ENCODE data around the gene CLDND2. TPM values are rescaled to one million over a fixed set of nuclear protein-coding genes. Genes with fewer than 3 reads are reported as not detected.

Gene CLDND2
- total and polyA plus RNA-seq, 2 of the 8 experiments (the other 6 are each of a cell fraction or from before 2014, with no cell fraction given) = 0.21 to 0.56 TPM

GRCh38 chr19:51347209-51347928 is 21.4 kb downstream of the CLDND2 start:
- no peak overlapping the region for H3K14ac ChIP-seq (ENCODE audit: insufficient read length)
- H2BK5ac ChIP-seq (ENCODE audit: low read depth, low read length) = no peak overlapping the region
- no peak overlapping the region for H3K18ac ChIP-seq (ENCODE audit: extremely low read depth, low read length)
- H2BK20ac ChIP-seq (ENCODE audit: low read length) = no peak overlapping the region
- peaks cover 0 to 7% (median 5%) of the 10 kb centered on the region in 4 experiments; a peak in 6 of 7 replicates for H3K4me1 ChIP-seq (replicated peaks in 1 of 4; ENCODE audit: control insufficient read depth in 3 of 4, insufficient read depth in 4 of 4, low read length in 3 of 4)
- H2AK5ac ChIP-seq (ENCODE audit: low read depth, low read length) = no peak overlapping the region
- H2BK12ac ChIP-seq (ENCODE audit: low read depth, low read length) = no peak overlapping the region
- H3K4me2 ChIP-seq (ENCODE audit: insufficient read depth in 1 of 2, low read depth in 2 of 2, low read length in 2 of 2) = no peak overlapping the region; a peak in 1 of 4 replicates
- H4K91ac ChIP-seq (replicated peaks; ENCODE audit: insufficient read length, low read length) = no peak overlapping the region
- DNase-seq (ENCODE audit: low read depth in 1 of 2, low spot score in 2 of 2) (no peak), FAIRE-seq (no peak)
- POLR2A ChIA-PET (ENCODE audit: partially characterized antibody) = interaction anchor here (0.6 kb wide), 1 partner anchor 543 kb away, joined by 3 read pairs; no protein-coding TSS in a partner anchor
- H3K36me3 ChIP-seq (ENCODE audit: control insufficient read depth in 2 of 4, insufficient read depth in 4 of 4, low read length in 3 of 4) = no peaks in the 10 kb centered on the region; a peak in 1 of 8 replicates
- no peaks in the 10 kb centered on the region for H3K9me3 ChIP-seq (ENCODE audit: insufficient read depth in 2 of 2, low read depth in 1 of 2, low read length in 1 of 2)
- H3K4me3 ChIP-seq (ENCODE audit: extremely low read depth in 1 of 4, insufficient read depth in 2 of 4, low read depth in 3 of 4, low read length in 4 of 4) = no peak overlapping the region
- H3K79me1 ChIP-seq (ENCODE audit: low read depth, low read length) = no peaks in the 10 kb centered on the region
- H2BK120ac ChIP-seq (replicated peaks; ENCODE audit: low read depth, low read length) = no peak overlapping the region
- H3K23me2 ChIP-seq (ENCODE audit: low read depth, low read length) = 0 out of 2 replicates have a peak, but pooled peaks cover 1% of the 10 kb centered on the region
- no peak overlapping the region for H2AFZ ChIP-seq (ENCODE audit: low read length)
- H3K27ac ChIP-seq (ENCODE audit: low read depth, low read length) = no peak overlapping the region
- no peak overlapping the region for H4K8ac ChIP-seq (ENCODE audit: extremely low read depth, insufficient read depth, low read length)
- 83% methylated on average over 10 of the region's 10 CpGs; no CpG with 5 or more reads in 1 of the 2 experiments for WGBS, 2 experiments (ENCODE audit: extremely low coverage in 1 of 2, insufficient coverage in 1 of 2, insufficient read length in 1 of 2, insufficient replicate concordance in 2 of 2, low coverage in 1 of 2, low lambda C conversion rate in 2 of 2, missing lambda C conversion rate in 1 of 2)
- H2BK15ac ChIP-seq (ENCODE audit: low read length) = no peak overlapping the region
- no peak overlapping the region for H3K9ac ChIP-seq (replicated peaks in 1 of 4; ENCODE audit: extremely low read depth in 1 of 4, low read depth in 3 of 4, low read length in 3 of 4)
- CTCF ChIA-PET (ENCODE audit: partially characterized antibody) = interaction anchor here (0.9 to 2.0 kb wide), 4 partner anchors 12 to 167 kb away, joined by 3 to 6 read pairs (median 6); no protein-coding TSS in a partner anchor
- no peak overlapping the region for H3K56ac ChIP-seq (replicated peaks; ENCODE audit: insufficient read length, low read depth, low read length)
- H3K4ac ChIP-seq (replicated peaks; ENCODE audit: insufficient read length, low read depth, low read length) = no peak overlapping the region
- H3K23ac ChIP-seq (ENCODE audit: insufficient read length) = no peak overlapping the region
- no peaks in the 10 kb centered on the region for H3K79me2 ChIP-seq (ENCODE audit: control insufficient read depth in 1 of 2, insufficient read depth in 2 of 2, low read length in 2 of 2)
- H4K5ac ChIP-seq (ENCODE audit: insufficient read length, low read depth, low read length) = no peak overlapping the region
- no peaks in the 10 kb centered on the region; a peak in 1 of 7 replicates for H3K27me3 ChIP-seq (replicated peaks in 1 of 4; ENCODE audit: control insufficient read depth in 3 of 4, extremely low read depth in 1 of 4, insufficient read depth in 3 of 4, low read length in 3 of 4)
- H4K20me1 ChIP-seq (replicated peaks in 1 of 2; ENCODE audit: control insufficient read depth in 1 of 2, insufficient read depth in 2 of 2, low read length in 2 of 2) = peaks cover 0 to 3% of the 10 kb centered on the region in 2 experiments
- TF ChIP-seq RXRA (IDR thresholded peaks at IDR 0.05; ENCODE audit: insufficient read depth, low read depth, low read length) = no peak
- no peak for TF ChIP-seq EP300 (IDR thresholded peaks at IDR 0.05; ENCODE audit: borderline replicate concordance in 1 of 2, low read depth in 2 of 2, low read length in 2 of 2)
- no peak for TF ChIP-seq SUZ12 (IDR thresholded peaks at IDR 0.05; ENCODE audit: low read length)
- no peak for TF ChIP-seq SIX5 (IDR thresholded peaks at IDR 0.05; ENCODE audit: low read depth, low read length)
- TF ChIP-seq JUN (IDR thresholded peaks at IDR 0.05; ENCODE audit: low read depth, low read length) = no peak
- TF ChIP-seq CTCF (IDR thresholded peaks at IDR 0.05; ENCODE audit: control extremely low read depth in 1 of 3, insufficient read depth in 1 of 3, low read depth in 1 of 3, low read length in 3 of 3) = no peak
- TF ChIP-seq ATF3 (IDR thresholded peaks at IDR 0.05; ENCODE audit: insufficient read depth, low read depth, low read length) = no peak
- no peak for TF ChIP-seq FOSL1 (IDR thresholded peaks at IDR 0.05; ENCODE audit: insufficient read depth, low read depth, low read length)

Measured in H1 (cell line).